ENCODE measurements around the gene PPP3CA.
"Not testable (repeated sequence)": the region's sequence is repeated elsewhere in the genome, so short reads cannot be mapped to it uniquely, and the experiment has no call there.

Gene PPP3CA

DNA sequence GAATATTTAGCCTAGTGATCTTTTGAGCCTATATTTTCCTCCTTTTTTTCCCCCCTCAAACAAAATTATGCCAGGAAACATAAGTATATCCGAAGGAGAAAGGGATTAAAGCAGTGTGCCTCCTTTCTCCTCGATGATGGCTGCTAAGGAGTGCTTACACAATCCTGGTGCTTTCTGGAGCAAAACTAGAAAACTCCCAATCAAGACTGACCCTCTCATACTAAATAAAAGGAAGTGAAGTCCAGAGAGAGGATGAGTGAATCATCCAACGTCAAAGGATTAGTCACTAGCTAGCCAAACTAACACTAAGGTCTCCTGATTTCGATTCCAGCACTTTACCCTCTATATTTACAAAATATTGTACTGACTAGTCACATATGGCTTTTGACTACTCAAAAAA, 146.8 kb downstream of the PPP3CA start:
- peak; percentile 11 for DNase-seq

DNA sequence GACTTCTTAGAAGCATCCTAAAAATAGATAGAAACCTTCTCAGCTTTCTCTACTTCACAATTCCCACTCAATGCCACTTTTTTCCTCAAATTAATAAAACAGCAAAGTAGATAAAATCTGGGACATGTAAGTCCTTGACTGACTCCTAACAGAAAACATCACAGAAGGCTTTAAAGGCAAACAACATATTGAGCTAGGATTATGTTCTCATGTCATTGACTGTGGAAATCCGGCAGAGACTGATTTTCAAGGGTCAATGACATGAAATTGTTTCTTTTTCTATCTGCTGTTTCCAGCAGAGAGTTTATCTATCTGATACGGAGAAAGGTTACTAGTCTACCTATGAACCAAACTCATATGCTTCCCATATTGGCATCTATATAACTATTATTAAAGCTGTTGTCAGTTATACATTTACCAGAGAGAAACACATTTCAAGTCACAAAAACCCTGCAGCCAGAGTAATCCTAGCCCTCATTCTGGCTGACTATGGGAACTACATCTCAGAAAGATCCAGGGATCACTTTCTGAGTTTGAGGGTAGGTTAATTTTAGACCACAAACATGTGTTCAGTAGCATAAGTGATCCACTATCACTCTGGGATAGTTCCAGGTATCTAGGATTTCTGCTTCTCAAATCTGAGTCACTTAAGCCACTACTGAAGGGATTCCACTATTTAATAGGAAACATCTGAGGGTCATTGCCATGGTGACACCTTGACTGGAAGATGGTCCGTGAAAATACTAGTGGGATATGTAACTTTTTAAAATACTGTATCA, 147.6 kb downstream of the PPP3CA start:
- DNase-seq = no peak

GRCh38 chr4:101198682-101199339, 148.5 kb downstream of the PPP3CA start:
- DNase-seq = no peak

- DNase-seq = no peak
Measured at GRCh38 chr4:101197350-101197749, 150.0 kb downstream of the PPP3CA start.

DNA sequence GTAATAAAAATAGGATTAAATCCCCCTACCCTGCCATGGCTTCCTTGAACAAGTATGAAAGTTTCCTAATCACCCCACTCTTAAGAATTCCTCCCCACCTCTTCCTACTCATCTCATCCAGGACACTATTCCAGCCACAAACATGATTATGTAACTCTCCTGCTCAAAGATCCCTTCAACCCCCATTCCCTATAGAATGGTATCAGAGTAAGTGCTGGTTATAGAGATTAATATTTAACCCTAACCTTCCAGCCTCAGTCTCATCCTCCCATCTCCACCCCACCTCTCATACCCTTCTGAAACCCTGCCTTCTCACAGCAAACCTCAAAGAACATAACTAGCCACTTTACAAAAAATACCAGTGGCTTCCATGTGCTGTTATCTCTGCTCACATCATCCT, 155.1 kb downstream of the PPP3CA start:
- DNase-seq = no peak

GRCh38 chr4:101191302-101192098, 155.8 kb downstream of the PPP3CA start:
- DNase-seq = no peak

GRCh38 chr4:101190751-101191150, 156.6 kb downstream of the PPP3CA start:
- no peak for DNase-seq

DNA sequence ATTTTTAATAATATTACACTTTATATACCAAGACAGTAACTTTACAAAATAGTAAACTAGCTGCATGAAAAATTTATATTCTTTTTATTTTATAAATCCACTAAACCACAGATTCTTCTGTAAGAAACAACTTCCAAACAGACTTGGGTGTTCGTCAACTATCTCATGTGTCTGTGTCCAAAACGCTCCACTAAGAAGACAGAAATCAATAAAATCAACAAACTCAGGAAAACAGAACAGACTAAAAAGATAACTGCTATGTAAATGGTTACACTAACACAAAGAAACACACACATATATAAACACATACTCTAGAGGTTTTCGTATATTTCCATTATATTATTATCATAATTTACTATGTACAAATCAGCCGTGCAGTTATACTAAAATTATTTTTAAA, 158.4 kb downstream of the PPP3CA start:
- DNase-seq = no peak

- peak; percentile 24 for DNase-seq
Measured at GRCh38 chr4:101187841-101188240, 159.5 kb downstream of the PPP3CA start.

- no peak for DNase-seq
Measured at GRCh38 chr4:101186567-101187184, 160.7 kb downstream of the PPP3CA start.

DNA sequence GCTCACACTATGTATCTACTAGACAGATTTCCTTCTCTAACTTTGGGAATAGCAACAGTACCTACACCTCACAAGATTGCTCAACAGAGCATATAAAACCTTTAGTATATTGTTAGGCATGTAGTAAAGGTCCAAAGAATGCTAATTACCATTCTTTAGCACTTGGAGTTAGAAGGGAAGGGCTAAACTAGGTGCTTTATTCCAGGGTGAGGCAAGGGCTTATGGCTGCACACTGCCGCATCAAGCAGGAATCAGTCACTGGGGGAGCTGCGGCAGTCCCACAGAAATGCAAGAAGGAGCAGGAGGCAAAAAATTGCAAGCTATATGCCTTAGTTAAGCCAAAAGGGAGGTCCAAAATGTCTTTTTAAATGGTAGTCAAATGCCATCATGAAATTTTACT, 162.7 kb downstream of the PPP3CA start:
- DNase-seq = no peak

DNA sequence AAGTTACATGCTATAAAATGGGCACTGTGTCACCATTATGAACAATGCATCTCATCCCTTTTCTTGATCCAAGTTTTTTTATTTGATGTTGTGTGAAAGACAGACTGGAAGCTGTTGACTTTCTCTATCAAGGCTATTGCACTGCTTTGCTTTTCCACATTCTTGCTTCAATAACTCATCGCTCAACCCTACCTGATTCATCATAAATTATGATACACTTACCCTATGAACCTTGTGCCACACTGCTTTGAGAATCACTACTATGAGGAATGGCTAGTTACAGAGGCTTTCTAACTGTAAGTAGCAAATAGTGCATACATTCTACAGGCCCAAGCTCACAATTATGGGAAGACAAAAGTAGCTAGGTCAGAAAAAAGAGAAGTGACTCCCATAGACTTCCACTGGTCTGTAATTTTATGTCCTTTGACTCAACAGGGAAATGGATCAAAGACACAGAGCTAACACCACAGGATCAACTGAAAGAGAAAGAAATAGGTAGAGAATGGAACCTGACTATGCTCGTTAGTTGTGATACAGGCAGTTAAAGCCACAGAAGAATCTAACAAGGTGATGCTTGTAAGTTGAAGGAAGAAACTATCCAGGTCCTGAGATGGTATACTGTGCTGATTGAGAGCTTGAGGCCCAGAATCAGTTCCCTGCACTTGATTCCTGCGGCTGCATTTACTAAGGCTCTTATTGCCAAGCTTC, 163.5 kb downstream of the PPP3CA start:
- no peak for DNase-seq

- DNase-seq = no peak
Measured at GRCh38 chr4:101183221-101183620, 164.1 kb downstream of the PPP3CA start.

DNA sequence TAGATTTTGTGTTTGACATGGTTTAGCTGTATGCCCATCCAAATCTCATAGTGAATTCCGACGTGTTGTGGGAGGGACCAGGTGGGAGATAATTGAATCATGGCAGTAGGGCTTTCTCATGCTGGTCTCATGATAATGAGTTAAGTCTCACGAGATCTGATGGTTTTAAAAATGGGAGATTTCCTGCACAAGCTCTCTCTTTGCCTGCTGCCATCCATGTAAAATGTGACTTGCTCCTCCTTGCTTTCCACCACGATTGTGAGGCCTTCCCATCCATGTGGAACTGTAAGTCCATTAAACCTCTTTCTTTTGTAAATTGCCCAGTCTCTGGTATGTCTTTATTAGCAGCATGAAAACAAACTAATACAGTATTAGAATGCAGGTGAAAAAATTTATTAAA, 164.6 kb downstream of the PPP3CA start:
- DNase-seq = not testable (repeated sequence)

- DNase-seq = no peak
Measured at GRCh38 chr4:101178731-101179130, 168.6 kb downstream of the PPP3CA start.

DNA sequence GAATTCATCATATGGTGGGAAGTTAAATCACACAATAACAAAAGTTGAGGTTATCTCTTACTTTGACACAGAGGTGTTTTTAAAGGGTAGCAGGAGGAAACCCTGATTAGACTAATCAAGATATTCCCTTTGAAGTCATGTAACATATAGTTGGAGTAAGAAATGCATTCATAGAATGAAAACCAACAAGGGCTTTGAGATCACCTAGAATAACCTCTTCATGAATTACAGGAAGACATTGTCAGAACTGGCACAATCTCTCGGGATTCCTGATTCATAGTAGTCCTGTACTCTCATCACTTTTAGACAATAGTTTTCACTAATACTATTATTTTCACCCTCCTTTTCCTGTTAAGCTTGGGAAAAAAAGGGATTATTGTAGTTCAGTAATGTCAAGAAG, 170.2 kb downstream of the PPP3CA start:
- DNase-seq = no peak

DNA sequence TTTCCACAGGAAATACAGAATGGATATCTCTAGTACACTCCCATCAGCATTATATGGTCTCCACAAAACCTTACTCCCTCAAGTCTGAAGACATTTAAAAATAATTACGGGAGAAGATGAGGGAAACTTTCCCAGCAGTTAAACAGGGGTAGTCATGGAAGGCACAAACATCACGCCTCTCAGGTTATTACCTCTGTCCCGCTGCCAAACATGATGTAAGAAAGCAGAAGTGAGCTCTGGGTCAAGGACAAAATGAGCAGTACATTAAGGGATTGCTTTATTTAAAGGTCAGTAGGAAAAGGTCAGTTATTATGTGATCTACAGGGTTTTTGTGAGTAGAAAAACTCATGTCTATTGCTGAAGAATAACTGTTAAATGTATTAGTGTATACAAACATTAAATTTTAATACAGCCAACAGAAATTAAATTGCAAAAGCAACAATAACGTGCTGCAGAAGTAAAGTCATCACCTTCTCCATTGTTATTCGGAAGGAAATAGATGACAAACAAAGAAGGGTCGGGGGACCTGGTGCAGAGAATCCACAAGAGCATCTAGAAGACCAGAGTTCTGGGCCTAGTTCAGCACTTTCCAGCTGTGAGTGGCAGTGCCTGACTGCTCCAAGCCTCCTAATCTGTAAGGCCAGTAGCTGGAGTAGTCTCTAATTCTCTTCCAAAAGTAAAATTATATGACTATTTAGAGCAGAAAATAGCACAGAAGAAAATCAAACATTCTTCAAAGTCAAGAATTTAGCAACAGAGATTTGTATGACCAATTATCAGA, 171.2 kb downstream of the PPP3CA start:
- no peak for DNase-seq

DNA sequence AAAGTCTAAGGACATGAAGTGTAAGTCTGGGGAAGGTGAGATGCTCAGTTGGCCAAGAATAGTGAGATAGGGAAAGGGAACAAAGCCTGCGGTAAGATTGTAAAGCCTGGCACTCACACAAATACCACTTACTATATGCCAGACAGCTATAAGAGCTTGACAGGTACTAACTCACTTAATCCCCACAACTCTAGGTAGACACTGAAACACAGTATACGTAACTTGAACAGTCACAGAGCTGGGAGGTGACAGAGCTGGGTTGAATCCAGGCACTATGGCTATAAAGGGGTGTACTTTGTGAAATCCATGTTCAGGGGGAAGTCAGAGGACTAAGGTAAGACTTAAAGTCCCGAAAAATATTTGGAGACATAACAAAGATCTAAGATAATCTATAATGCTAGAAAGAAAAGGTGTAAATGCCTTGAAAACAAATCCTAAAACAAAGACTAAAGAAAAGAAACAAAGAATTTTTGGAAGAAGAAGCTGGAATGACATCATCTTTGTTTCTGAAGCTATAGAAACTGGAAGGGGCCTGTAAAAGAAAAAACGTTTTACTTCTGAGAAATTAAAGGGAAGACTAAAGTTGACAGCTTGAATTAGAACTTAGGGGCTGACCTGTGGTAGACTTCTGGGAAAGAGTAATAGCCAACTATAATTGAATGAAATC, 172.5 kb downstream of the PPP3CA start:
- DNase-seq = no peak

DNA sequence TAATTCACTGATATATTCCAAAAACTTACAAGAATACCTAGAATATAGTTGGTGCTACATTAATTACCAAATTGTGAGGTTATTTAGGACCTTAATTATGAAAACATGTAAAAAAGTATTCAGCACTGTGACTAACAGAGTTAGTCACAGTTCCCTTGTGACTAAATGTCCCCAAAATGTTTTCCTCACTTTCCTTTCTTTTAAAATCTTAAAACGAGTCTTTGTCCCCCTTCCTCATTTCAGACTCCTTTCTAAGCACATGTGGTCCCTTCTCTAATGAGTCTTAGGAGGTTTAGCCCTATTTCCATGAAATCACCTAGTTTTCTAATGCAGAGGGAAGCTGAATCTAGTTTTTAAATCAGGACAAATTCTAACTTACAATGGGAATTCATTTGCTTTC, 175.0 kb downstream of the PPP3CA start:
- no peak for DNase-seq

- DNase-seq = no peak
Measured at GRCh38 chr4:101171747-101172146, 175.6 kb downstream of the PPP3CA start.
